Subcutaneous adipose tissue (tissue), 4 donors: ENCODE results near the gene FAM131A. TPM values are rescaled to one million over a fixed set of nuclear protein-coding genes. Genes with fewer than 3 reads are reported as not detected.

ENCODE experiments used
- CTCF ChIP-seq: fragments of 450-650 bp; IDR thresholded peaks from one replicate; pipeline ENCODE4 v1.5.1; 2016; ENCODE audit warnings: low read depth, mild to moderate bottlenecking, control low read depth, antibody characterized with exemption, moderate library complexity
- total RNA-seq, 4 donors: library from RNA; depleted of rRNA; stranded (reverse); fragments of >200 nt; gene quantifications; one replicate each; pipeline ENCODE4 v1.1.0, GENCODE V29; 2016

The FAM131A gene
- total RNA-seq, 4 donors from 2014 or later, result 9.8 to 17.1 (median 13.8) TPM

GRCh38 chr3:184311633-184312032, 25.8 kb upstream of the FAM131A start:
- TF ChIP-seq CTCF, result no peak

- TF ChIP-seq CTCF, result no peak
Observed at GRCh38 chr3:184314363-184314699, 23.1 kb upstream of the FAM131A start, which contains the start of gene EIF4G1. Gene EIF4G1 (plus strand): TSS chr3:184314606. CDS start chr3:184315797, 1,191 bp downstream.

- no peak for TF ChIP-seq CTCF
Observed at GRCh38 chr3:184314700-184315542, 22.5 kb upstream of the FAM131A start.

GRCh38 chr3:184315543-184315867, 21.9 kb upstream of the FAM131A start:
- no peak for TF ChIP-seq CTCF

GRCh38 chr3:184315871-184316661, 21.3 kb upstream of the FAM131A start:
- no peak for TF ChIP-seq CTCF

GRCh38 chr3:184316792-184317191, 20.6 kb upstream of the FAM131A start:
- no peak for TF ChIP-seq CTCF

GRCh38 chr3:184317201-184317600, 20.2 kb upstream of the FAM131A start:
- no peak for TF ChIP-seq CTCF
